NCI-H446 (cell line): ENCODE results near the gene ZNF200.

Experiments
- DNase-seq, 2 experiments: peaks; one replicate each; lab custom pipeline; 2025; lab: John Stamatoyannopoulos, UW

Gene ZNF200

GRCh38 chr16:3179651-3180050 lies 55.3 kb downstream of the ZNF200 start:
- DNase-seq = no peak

GRCh38 chr16:3175157-3176093 lies 59.5 kb downstream of the ZNF200 start:
- DNase-seq = peak; percentile 16 to 74

- no peak for DNase-seq
These were observed 60.3 kb downstream of the ZNF200 start for GRCh38 chr16:3174618-3175148.

- peak; percentile 30 to 58 for DNase-seq
These were observed 60.9 kb downstream of the ZNF200 start for GRCh38 chr16:3173892-3174617.
